SJSA1 (cell line): ENCODE results near the gene OR8I2. TPM values are rescaled to one million over a fixed set of nuclear protein-coding genes. Genes with fewer than 3 reads are reported as not detected.

Experiments
- total RNA-seq: library from RNA; depleted of rRNA; stranded (reverse); fragments of >200 nt; shearing (Covaris generic); gene quantifications from 2 replicates; pipeline ENCODE4 v1.2.3, GENCODE V29; 2014; rRNA removed

The OR8I2 gene
- total RNA-seq, 1 experiment from 2014 or later, result not detected

Other genes with a start within 250 kb of the OR8I2 start
- not detected in 2 replicates for gene TRIM51, start 210.0 kb upstream of the OR8I2 start, total RNA-seq
- not detected in 2 replicates for gene OR5W2, start 178.7 kb upstream of the OR8I2 start, total RNA-seq
- gene OR5I1, start 156.9 kb upstream of the OR8I2 start, total RNA-seq, result not detected in 2 replicates
- gene OR10AG1, start 123.4 kb upstream of the OR8I2 start, total RNA-seq, result not detected in 2 replicates
- gene OR5F1, start 98.7 kb upstream of the OR8I2 start, total RNA-seq, result not detected in 2 replicates
- not detected in 2 replicates for gene OR5AS1, start 65.7 kb upstream of the OR8I2 start, total RNA-seq
- gene OR8H2, start 10.4 kb downstream of the OR8I2 start, total RNA-seq, result not detected in 2 replicates
- gene OR8H3, start 29.1 kb downstream of the OR8I2 start, total RNA-seq, result not detected in 2 replicates
- not detected in 2 replicates for gene OR8J3, start 46.9 kb downstream of the OR8I2 start, total RNA-seq
- gene OR8K5, start 67.0 kb downstream of the OR8I2 start, total RNA-seq, result not detected in 2 replicates
- gene OR5J2, start 83.3 kb downstream of the OR8I2 start, total RNA-seq, result not detected in 2 replicates
- gene OR5T2, start 140.9 kb downstream of the OR8I2 start, total RNA-seq, result not detected in 2 replicates
- gene OR5T3, start 158.9 kb downstream of the OR8I2 start, total RNA-seq, result not detected in 2 replicates
- gene OR5T1, start 180.8 kb downstream of the OR8I2 start, total RNA-seq, result not detected in 2 replicates
- not detected in 2 replicates for gene OR8H1, start 198.9 kb downstream of the OR8I2 start, total RNA-seq
- not detected in 2 replicates for gene OR8K3, start 221.8 kb downstream of the OR8I2 start, total RNA-seq